GM18520 (cell line): ENCODE data around the gene SLC16A13.
"Not testable (repeated sequence)": the region's sequence is repeated elsewhere in the genome, so short reads cannot be mapped to it uniquely, and the experiment has no call there.

Experiments used
- ATAC-seq: cut with Tn5 transposase; IDR thresholded peaks from one replicate; pipeline ENCODE4 v1.9.1; 2021; ENCODE audit not compliant: unreplicated experiment

SLC16A13 gene

DNA sequence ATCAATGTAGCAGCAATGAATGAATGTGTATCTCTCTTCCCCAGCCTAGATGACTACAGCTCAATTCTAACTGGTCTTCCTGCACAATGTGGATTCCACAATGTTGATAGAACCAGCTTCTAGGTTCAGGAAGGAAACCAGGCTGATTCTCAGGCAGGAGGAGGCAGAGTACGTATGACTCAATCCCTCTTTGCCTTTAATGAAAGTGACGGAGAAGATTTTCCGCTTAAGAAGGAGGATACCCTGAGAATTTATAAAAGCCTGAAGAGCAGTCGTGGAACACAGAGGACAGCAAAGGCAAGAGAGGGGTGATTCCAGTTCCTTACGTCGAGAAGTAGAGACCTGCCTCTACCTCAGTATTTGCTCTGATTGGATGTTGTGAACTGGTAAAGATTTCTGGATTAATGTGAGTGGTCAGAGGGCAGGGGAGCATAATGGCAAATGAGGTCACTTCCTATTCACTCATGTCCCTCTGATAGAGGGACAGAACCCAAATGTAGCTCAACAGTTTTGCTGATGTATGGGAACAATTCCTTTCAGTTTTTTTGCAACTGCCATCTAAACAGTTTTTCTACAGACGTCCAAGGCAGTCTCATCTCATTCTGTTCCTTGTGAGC lies 23.1 kb downstream of the SLC16A13 start:
- ATAC-seq, result no peak

DNA sequence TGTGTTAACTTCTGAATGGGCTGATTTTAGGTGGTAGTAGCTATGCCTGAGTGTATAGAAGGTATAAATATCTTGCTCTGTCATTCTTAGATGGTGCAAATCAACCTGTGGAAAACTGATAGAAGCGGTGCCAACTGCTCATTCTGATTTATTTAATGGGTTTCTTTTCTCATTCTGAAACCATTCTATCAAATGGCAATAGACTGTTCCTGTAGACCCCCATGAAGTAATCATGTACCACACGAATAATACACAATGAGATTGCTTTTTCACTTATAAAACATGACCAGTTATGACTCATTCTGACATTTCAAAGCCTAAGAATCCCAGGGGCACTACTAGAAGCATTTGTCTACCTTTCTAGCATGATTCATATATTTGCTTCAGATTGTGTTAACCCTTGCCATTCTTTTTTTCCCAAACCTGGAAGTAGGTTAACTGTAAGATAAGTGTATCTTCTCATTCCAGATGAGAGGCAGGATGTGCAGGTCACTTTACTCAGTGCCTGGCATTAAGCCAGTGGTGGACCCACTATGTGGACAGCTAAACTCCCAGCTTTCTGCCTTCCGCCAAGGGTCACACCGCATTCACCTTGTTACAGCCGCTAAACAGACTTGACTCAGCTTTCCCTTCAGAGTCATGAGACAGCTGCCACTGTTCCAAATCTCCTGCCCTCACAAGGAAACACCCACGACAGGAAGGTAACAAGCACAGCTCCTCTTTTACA lies 24.5 kb downstream of the SLC16A13 start:
- ATAC-seq, result no peak

- no peak for ATAC-seq
These were observed 27.8 kb downstream of the SLC16A13 start for GRCh38 chr17:7063518-7064094.

- no peak for ATAC-seq
These were observed 28.4 kb downstream of the SLC16A13 start for GRCh38 chr17:7064261-7064660.

- ATAC-seq, result no peak
These were observed 31.4 kb downstream of the SLC16A13 start for GRCh38 chr17:7067198-7067597.

DNA sequence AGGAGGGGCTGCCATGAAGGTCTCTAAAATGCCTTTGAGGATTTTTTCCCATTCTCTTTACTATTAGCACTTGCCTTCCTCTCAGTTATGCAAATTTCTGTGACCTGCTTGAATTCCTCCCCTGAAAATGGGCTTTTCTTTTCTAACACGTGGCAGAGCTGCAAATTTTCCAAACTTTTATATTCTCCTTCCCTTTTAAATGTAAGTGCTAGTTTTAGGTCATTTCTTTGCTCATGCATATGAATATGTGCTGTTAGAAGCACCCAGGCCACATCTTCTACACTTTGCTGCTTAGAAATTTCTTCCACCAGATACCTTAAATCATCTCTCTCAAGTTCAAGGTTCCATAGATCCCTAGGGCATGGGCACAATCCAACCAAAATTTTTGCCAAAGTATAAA lies 32.5 kb downstream of the SLC16A13 start:
- no peak for ATAC-seq

DNA sequence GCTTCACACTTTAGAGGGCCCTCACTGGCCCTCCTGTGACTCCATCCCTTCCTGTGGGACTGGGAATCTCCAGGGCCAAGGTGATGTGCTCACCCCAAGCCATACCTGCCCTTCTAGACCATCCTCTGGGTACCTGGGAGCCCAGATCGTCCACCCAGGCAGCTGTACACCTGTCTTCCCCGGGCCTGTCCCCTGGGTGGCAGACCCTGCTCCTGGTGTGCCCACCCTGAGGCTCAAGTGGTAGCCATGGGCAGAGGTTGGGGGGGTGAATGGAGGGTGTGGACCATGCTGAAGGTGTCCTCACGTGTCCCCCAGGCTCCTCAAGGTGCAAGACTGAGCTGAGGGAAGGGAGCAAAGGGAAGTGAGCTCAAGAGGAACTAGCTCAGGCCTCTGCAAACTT lies 34.9 kb downstream of the SLC16A13 start:
- ATAC-seq, result no peak

- ATAC-seq, result no peak
These were observed 36.6 kb downstream of the SLC16A13 start for GRCh38 chr17:7072406-7072805.

DNA sequence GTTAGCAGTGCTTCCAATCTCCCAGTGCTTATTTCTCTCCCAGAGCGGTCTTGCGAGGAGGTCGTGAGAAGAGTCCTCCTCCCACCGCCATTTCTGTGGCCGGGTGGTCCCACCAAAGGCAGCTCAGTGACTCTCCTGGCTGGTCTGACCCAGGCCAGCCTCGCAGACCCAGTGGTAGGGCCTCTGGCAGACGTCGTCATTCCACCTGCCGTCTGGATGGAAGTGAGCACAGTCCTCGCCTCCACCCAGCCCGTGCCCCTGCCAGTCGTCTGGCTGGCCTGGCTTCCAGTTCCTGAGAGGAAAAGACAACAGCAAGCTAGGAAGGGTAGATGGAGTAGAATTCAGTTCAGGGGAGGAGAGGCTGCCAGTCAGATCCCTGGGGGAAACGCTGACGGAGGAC lies 39.1 kb downstream of the SLC16A13 start:
- ATAC-seq, result no peak

DNA sequence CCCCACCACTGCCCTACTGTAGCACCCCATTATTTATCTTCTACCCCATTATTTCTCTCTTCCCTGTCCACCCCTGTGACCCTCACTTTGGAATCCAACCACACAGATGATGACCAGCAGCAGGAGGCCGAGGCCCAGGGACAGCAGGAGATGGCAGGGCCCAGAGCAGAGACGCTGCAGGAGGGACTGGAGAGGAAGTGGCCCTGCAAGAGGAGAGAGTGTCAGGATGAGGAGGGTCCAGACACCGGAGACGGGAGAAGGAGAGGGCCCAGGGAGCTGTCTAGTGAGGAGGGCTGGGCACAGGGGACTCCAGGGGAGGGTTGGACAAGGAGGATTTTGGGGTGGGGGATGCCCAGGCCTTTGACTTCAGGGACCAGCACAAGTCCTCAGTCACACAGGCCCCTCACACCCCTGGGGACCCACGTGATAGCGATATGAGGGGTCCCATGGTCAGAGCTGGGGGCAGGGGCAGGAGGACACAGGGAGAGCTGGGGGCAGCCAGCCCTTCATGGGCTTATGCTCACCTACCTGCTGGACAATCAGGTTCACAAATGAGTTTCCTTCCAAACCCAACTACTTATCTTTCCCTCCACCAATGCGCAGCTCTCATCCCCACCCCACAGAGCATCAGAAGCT lies 42.2 kb downstream of the SLC16A13 start:
- no peak for ATAC-seq

- no peak for ATAC-seq
These were observed 42.9 kb downstream of the SLC16A13 start for GRCh38 chr17:7078711-7079110.

- ATAC-seq, result no peak
These were observed 44.0 kb downstream of the SLC16A13 start, which contains the start of gene CLEC10A for GRCh38 chr17:7079581-7080455. CLEC10A (minus strand) TSS chr17:7080251; CDS start chr17:7078812, 1,439 bp downstream.

DNA sequence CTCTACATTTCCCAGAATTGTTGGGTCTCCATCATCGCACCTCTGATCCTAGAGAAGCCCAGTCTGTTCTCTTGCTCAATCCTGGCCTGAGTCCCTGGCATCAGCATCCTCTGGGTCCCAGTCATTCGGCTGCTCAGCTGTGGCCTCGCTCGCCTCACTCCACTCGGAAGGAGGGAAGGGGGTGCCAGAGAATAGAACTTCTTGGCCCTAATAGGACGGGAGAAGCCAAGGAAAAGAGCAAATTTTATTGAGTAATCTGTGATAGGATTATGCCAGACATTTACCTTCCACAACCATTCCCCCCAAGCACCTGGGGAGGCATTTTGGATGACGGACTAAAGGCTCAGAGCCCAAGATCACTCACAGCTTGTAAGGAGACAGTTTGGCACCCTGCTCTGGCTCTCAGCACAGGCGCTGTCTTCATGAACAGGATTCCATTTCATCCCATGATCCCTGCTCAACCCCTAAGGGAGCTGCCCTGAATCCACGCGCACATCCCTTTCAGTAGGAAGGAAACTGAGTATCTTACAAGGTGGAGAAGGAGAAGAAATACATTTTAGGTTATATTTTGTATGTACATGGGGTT lies 44.7 kb downstream of the SLC16A13 start:
- ATAC-seq, result no peak

- ATAC-seq, result no peak
These were observed 45.7 kb downstream of the SLC16A13 start for GRCh38 chr17:7081341-7082062.

GRCh38 chr17:7083592-7083991 lies 47.8 kb downstream of the SLC16A13 start:
- no peak for ATAC-seq

DNA sequence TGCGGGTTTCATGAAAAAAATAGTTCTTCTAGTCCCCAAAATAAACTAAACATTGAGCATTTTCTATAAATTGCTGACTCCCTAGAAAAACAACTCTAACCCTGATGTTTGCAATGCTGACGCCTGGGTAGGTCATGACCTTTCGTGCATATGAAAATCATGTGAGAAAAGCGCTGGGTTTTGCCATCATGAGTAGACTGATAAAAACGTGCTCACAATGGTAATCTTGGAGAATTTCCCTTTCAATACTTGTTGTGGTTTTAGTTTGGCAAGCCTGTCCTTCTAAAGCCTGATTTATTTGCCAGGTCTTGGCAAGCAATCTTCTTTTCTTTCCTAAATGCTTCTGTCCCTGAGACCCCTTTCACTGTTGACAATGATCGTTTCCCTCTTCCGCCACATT lies 48.3 kb downstream of the SLC16A13 start:
- no peak for ATAC-seq

GRCh38 chr17:7088442-7088841 lies 52.6 kb downstream of the SLC16A13 start:
- ATAC-seq, result not testable (repeated sequence)

DNA sequence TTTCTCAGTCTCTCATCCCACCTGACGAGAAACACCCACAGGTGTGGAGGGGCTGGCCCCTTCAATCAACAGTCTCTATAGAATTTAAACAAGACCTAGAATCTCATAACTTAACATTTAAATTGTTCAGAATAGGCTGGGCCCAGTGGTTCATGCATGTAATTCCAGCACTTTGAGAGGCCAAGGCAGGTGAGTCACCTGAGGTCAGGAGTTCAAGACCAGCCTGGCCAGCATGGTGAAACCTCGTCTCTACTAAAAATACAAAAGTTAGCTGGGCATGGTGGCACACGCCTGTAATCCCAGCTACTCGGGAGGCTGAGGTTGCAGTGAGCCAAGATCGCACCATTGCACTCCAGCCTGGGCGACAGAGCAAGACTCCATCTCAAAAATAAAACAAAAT lies 53.8 kb downstream of the SLC16A13 start:
- ATAC-seq, result not testable (repeated sequence)
